ENCODE results near the gene KLHL6. TPM values are rescaled to one million over a fixed set of nuclear protein-coding genes. Genes with fewer than 3 reads are reported as not detected.

Gene KLHL6
- total RNA-seq, 1 experiment from 2014 or later = not detected

- Histone ChIP-seq H3K18ac (ENCODE audit: insufficient read length, low read depth, low read length) (no peak overlapping the region), H4K5ac (ENCODE audit: insufficient read length, low read depth, low read length) (no peak overlapping the region), H2AFZ (ENCODE audit: low read length) (no peak overlapping the region), H3K9ac (ENCODE audit: extremely low read depth, insufficient read length, low read length) (no peak overlapping the region), H2BK5ac (ENCODE audit: insufficient read length, low read length) (no peak overlapping the region), H3K79me2 (ENCODE audit: insufficient read depth, low read length) (no peaks in the 10 kb centered on the region), H2BK20ac (ENCODE audit: low read depth, low read length, poor library complexity, severe bottlenecking) (no peak overlapping the region), H3K23ac (ENCODE audit: insufficient read length, low read depth, low read length) (no peak overlapping the region), H3K27me3 (ENCODE audit: insufficient read depth, low read length) (no peaks in the 10 kb centered on the region), H3K27ac (ENCODE audit: insufficient read length, low read depth, low read length) (no peak overlapping the region), H4K8ac (replicated peaks; ENCODE audit: insufficient read length, low read depth, low read length) (no peak overlapping the region), H2BK15ac (ENCODE audit: low read depth, low read length) (no peak overlapping the region), H3K4me1 (ENCODE audit: insufficient read depth, low read length) (peaks cover 4% of the 10 kb centered on the region; the same call in 1 of the 2 replicates), H3K56ac (ENCODE audit: insufficient read length, low read depth, low read length) (no peak overlapping the region), H2AK5ac (ENCODE audit: insufficient read length, low read length) (no peak overlapping the region), H3K4ac (ENCODE audit: low read depth, low read length) (no peak overlapping the region), H3K14ac (ENCODE audit: insufficient read depth, low read length) (no peak overlapping the region), H3K4me2 (ENCODE audit: insufficient read depth, insufficient read length, low read length) (no peak overlapping the region), H3K79me1 (ENCODE audit: insufficient read depth, low read depth, low read length, poor library complexity, severe bottlenecking) (no peaks in the 10 kb centered on the region), H3K9me3 (ENCODE audit: control insufficient read depth, low read depth, low read length) (no peaks in the 10 kb centered on the region), H3T11ph (ENCODE audit: low read length) (no peak overlapping the region), H2BK12ac (ENCODE audit: insufficient read length, low read depth, low read length) (no peak overlapping the region), H4K20me1 (ENCODE audit: control insufficient read depth, insufficient read depth, insufficient read length) (no peaks in the 10 kb centered on the region), H2BK120ac (ENCODE audit: low read depth, low read length, poor library complexity, severe bottlenecking) (no peak overlapping the region), H4K91ac (ENCODE audit: insufficient read length, low read depth, low read length) (no peak overlapping the region), H3K23me2 (ENCODE audit: insufficient read length, low read depth, low read length, poor library complexity, severe bottlenecking) (no peaks in the 10 kb centered on the region)
- no peaks in the 10 kb centered on the region for H3K36me3 Mint-ChIP-seq (ENCODE audit: insufficient read depth in 1 of 3, low read depth in 3 of 3)
- H3K27ac Mint-ChIP-seq = peak overlapping the region in 1 of 3 experiments; percentile 32; a peak in 1 of 7 replicates
- DNase-seq = no peak
- no peak for TF ChIP-seq CTCF (conservative IDR thresholded peaks at IDR 0.05)
- H3K9me3 Mint-ChIP-seq = no peaks in the 10 kb centered on the region
- H3K27me3 Mint-ChIP-seq (ENCODE audit: low read depth) = peaks cover 2% of the 10 kb centered on the region
- H3K4me1 Mint-ChIP-seq = peaks cover 37% of the 10 kb centered on the region in 2 experiments
- no CpG with 5 or more reads among the region's 6 CpGs for WGBS (ENCODE audit: extremely low coverage, insufficient read length, low lambda C conversion rate)
- no peak overlapping the region for H3K4me3 Mint-ChIP-seq
Observed at GRCh38 chr3:183541235-183541655, 14.3 kb downstream of the KLHL6 start.

Data from H9 (cell line).